OCI-LY1 (cell line): ENCODE data around the gene SNCB.

ENCODE experiments used
- H2AFZ ChIP-seq: fragments of 200-600 bp; sonication (generic), shearing (Covaris generic); 2 replicates; pipeline ENCODE4 v1.6.0; 2014; ENCODE audit warnings: antibody characterized with exemption, mild to moderate bottlenecking, low read length
- H3F3A ChIP-seq: fragments of 200-600 bp; sonication (generic), shearing (Covaris generic); 2 replicates; pipeline ENCODE4 v1.6.0; 2014; ENCODE audit warnings: mild to moderate bottlenecking, antibody characterized with exemption, low read length, moderate library complexity; ENCODE audit not compliant: insufficient read depth
- H3K27ac ChIP-seq: fragments of 200-600 bp; sonication (generic); 2 replicates; pipeline ENCODE4 v1.5.1; 2014; ENCODE audit warnings: low read length, mixed run types, mild to moderate bottlenecking, low read depth; ENCODE audit not compliant: poor library complexity, severe bottlenecking
- H3K27me3 ChIP-seq: fragments of 200-600 bp; sonication (generic); 2 replicates; pipeline ENCODE4 v1.6.0; 2014; ENCODE audit warnings: antibody characterized with exemption, mild to moderate bottlenecking, low read length, moderate library complexity; ENCODE audit not compliant: insufficient read depth
- H3K36me3 ChIP-seq: fragments of 200-600 bp; sonication (generic); 2 replicates; pipeline ENCODE4 v1.6.1; 2014; ENCODE audit warnings: mild to moderate bottlenecking, antibody characterized with exemption, low read length, moderate library complexity, mixed read lengths; ENCODE audit not compliant: insufficient read depth
- H3K4me1 ChIP-seq: fragments of 200-600 bp; sonication (generic); 2 replicates; pipeline ENCODE4 v1.5.1; 2014; ENCODE audit warnings: mild to moderate bottlenecking, low read length, moderate library complexity; ENCODE audit not compliant: insufficient read depth, severe bottlenecking
- H3K4me2 ChIP-seq: fragments of 200-600 bp; sonication (generic), shearing (Covaris generic); 2 replicates; pipeline ENCODE4 v1.6.1; 2014; ENCODE audit warnings: low read length
- H3K4me3 ChIP-seq: fragments of 200-600 bp; sonication (generic); 2 replicates; pipeline ENCODE4 v1.5.1; 2014; ENCODE audit warnings: low read length, low read depth, mild to moderate bottlenecking, mixed read lengths; ENCODE audit not compliant: poor library complexity, severe bottlenecking
- H3K79me2 ChIP-seq: fragments of 200-600 bp; shearing (Covaris generic); 2 replicates; pipeline ENCODE4 v1.6.1; 2016; ENCODE audit warnings: mixed run types, low read length, mixed read lengths; ENCODE audit not compliant: insufficient read depth
- H3K9ac ChIP-seq: fragments of 200-600 bp; sonication (generic), shearing (Covaris generic); 2 replicates; pipeline ENCODE4 v1.6.1; 2014; ENCODE audit warnings: mild to moderate bottlenecking, low read length, mixed read lengths
- H3K9me2 ChIP-seq: fragments of 200-600 bp; sonication (generic), shearing (Covaris generic); 2 replicates; pipeline ENCODE4 v1.6.1; 2014; ENCODE audit warnings: low read depth, mild to moderate bottlenecking, low read length, mixed read lengths
- H3K9me3 ChIP-seq: fragments of 200-600 bp; shearing (Covaris generic); 2 replicates; pipeline ENCODE4 v1.6.1; 2014; ENCODE audit warnings: low read length, mixed read lengths
- H4K20me1 ChIP-seq: fragments of 200-600 bp; sonication (generic), shearing (Covaris generic); 2 replicates; pipeline ENCODE4 v1.6.0; 2016; ENCODE audit warnings: mild to moderate bottlenecking, low read length; ENCODE audit not compliant: insufficient read depth
- EZH2 ChIP-seq: fragments of 200-600 bp; sonication (generic), shearing (Covaris generic); IDR thresholded peaks from 2 replicates; pipeline ENCODE4 v1.8.0; 2017; ENCODE audit warnings: borderline replicate concordance, mixed run types, mild to moderate bottlenecking, antibody characterized with exemption, low read length, moderate library complexity, mixed read lengths
- TF ChIP-seq, protein P1 (sequence below): fragments of 200-600 bp; sonication (generic), shearing (Covaris generic); IDR thresholded peaks from 2 replicates; pipeline ENCODE4 v1.5.1; 2017; ENCODE audit warnings: mild to moderate bottlenecking, antibody characterized with exemption, low read length, moderate library complexity, mixed read lengths

SNCB gene

DNA sequence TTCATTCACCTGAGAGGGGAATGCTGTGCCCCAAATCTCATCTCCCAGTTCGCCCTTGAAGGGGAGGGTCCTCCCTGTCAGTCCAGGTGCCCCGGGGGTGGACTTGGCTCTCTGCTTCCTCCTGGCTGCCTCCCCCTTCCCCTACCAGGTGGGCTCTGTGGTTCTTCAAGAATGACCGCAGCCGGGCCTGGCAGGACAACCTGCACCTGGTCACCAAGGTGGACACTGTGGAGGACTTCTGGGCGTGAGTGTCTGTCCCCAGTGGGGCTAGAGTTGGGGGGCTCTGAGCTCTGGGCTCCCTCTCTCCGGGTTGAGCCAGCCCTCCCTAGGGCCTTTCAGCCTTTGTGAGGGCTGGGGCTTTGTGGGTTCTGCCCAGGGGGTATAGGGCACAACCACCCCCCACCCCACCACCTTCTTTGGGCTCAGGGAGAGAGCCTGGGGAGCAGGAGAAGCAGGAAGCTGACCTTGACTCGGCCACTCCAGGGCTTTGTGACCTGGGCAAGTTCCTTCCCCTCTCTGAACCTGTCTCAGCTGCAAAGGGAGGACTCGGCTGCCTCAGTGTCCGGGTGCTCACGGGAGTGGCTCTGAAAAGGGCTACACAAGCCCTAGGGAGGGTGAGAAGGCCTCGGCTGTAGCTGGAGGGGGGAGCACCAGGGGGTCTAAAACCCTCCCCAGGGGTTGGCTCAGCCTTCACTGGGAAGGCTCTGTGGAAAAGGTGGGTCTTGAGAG is 13.3 kb upstream of the SNCB start:
- H2AFZ ChIP-seq, result no peak overlapping the region
- no peak for TF ChIP-seq EZH2
- TF ChIP-seq, protein P1, sequence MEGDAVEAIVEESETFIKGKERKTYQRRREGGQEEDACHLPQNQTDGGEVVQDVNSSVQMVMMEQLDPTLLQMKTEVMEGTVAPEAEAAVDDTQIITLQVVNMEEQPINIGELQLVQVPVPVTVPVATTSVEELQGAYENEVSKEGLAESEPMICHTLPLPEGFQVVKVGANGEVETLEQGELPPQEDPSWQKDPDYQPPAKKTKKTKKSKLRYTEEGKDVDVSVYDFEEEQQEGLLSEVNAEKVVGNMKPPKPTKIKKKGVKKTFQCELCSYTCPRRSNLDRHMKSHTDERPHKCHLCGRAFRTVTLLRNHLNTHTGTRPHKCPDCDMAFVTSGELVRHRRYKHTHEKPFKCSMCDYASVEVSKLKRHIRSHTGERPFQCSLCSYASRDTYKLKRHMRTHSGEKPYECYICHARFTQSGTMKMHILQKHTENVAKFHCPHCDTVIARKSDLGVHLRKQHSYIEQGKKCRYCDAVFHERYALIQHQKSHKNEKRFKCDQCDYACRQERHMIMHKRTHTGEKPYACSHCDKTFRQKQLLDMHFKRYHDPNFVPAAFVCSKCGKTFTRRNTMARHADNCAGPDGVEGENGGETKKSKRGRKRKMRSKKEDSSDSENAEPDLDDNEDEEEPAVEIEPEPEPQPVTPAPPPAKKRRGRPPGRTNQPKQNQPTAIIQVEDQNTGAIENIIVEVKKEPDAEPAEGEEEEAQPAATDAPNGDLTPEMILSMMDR, result no peak
- H3K4me3 ChIP-seq, result no peak overlapping the region
- peaks cover 4% of the 10 kb centered on the region; the same call in 1 of the 2 replicates for H3K27me3 ChIP-seq
- no peaks in the 10 kb centered on the region for H4K20me1 ChIP-seq
- H3K27ac ChIP-seq, result no peak overlapping the region
- H3K36me3 ChIP-seq, result no peaks in the 10 kb centered on the region
- no peaks in the 10 kb centered on the region for H3F3A ChIP-seq
- H3K9ac ChIP-seq, result no peak overlapping the region
- peaks cover 18% of the 10 kb centered on the region for H3K4me1 ChIP-seq
- H3K4me2 ChIP-seq, result no peak overlapping the region
- H3K79me2 ChIP-seq, result no peaks in the 10 kb centered on the region
- no peaks in the 10 kb centered on the region for H3K9me3 ChIP-seq
- no peaks in the 10 kb centered on the region for H3K9me2 ChIP-seq

DNA sequence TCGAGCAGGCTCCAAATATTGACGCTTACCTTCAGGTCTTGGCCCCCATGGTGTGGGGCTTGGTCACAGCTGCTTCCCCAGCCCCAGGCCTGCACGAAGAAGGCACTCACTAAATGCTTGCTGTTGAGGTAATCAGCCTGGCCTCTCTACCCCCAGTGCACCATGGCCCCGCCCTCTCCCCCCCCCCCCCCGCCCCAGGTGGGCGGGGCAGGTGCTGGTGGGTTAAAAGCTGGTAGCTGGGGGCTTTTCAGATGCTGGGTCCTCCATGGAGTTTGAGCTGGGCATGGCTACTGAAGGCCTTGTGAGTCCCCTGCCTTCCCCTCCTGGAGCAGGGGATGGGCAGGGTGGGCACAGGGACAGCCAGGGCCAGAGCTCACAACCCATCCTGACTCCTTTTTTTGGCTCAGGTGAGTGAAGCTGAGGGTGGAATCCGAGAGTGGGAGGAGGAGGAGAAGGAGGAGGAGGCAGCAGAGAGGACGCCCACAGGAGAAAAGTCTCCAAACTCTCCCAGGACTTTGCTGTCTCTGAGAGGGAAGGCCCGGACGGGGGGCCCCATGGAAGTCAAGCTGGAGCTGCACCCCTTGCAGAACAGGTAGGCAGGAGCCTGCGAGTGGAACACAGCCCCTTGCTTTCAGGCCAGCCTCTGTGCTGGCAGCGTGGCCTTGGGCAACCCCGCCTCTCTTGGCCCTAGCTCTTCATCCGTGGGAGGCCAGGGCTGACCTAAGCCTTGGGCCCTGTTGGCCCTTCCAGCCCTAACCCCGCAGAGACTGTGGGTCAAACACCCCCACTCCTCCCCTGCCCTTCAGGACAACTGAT is 12.5 kb upstream of the SNCB start:
- Histone ChIP-seq H3K4me2 (no peak overlapping the region), H3K4me1 (peaks cover 11% of the 10 kb centered on the region), H3K9ac (no peak overlapping the region), H3K9me2 (no peaks in the 10 kb centered on the region), H3K4me3 (no peak overlapping the region), H3F3A (no peaks in the 10 kb centered on the region), H3K9me3 (no peaks in the 10 kb centered on the region), H3K79me2 (no peaks in the 10 kb centered on the region), H3K36me3 (no peaks in the 10 kb centered on the region), H3K27ac (no peak overlapping the region), H4K20me1 (no peaks in the 10 kb centered on the region), H2AFZ (no peak overlapping the region), H3K27me3 (peaks cover 4% of the 10 kb centered on the region; the same call in 1 of the 2 replicates)
- no peak for TF ChIP-seq EZH2
- TF ChIP-seq, protein P1, result no peak

DNA sequence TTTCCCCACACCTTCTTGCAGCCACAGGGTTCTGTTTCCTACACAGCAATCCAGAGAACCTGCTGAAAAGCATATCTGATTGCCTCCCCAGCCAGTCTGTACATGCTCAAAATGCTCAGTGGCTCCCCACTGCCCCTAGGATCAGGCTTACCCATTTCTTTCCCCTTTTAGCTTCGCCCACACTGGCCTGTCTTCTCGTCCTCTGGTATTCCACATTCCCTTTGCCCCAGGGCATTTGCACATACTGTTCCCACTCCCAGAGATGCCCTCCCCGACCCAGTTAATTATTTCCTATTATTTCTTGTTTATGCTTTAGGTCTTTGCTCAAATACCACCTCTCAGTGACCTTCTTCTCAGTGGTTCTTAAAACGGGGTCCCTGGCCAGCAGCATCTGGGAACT is 10.3 kb upstream of the SNCB start:
- no peaks in the 10 kb centered on the region for H3K9me2 ChIP-seq
- no peaks in the 10 kb centered on the region for H3F3A ChIP-seq
- H3K9me3 ChIP-seq, result no peaks in the 10 kb centered on the region
- no peak overlapping the region for H3K4me3 ChIP-seq
- H3K4me2 ChIP-seq, result no peak overlapping the region
- H4K20me1 ChIP-seq, result no peaks in the 10 kb centered on the region
- H3K27me3 ChIP-seq, result peaks cover 5% of the 10 kb centered on the region; the same call in 1 of the 2 replicates
- no peak overlapping the region for H3K9ac ChIP-seq
- H3K79me2 ChIP-seq, result no peaks in the 10 kb centered on the region
- H3K36me3 ChIP-seq, result no peaks in the 10 kb centered on the region
- no peak overlapping the region for H2AFZ ChIP-seq
- no peaks in the 10 kb centered on the region for H3K4me1 ChIP-seq
- H3K27ac ChIP-seq, result no peak overlapping the region
- no peak for TF ChIP-seq EZH2
- TF ChIP-seq, protein P1, result no peak
